Measurements from ENCODE around the gene MSI2.

The MSI2 gene

DNA sequence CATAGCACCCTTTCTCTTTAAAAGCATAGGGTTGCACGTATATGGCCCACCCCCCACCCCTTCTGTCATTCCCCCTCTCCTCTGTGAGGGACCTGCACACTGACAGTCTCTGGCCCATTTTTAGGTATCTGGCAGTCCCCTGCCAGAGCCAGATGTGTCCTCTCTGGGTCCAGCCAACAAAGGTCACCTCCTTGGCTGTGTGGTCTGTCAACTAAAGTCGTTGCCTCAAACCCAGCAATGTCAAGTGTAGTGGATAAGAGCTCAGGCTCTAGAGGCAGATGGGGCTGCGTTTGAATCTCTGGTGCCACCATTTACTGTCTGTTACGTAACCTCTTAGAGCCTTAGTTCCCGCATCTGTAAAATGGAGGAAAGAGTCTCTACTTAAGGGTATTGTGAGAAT is 211.5 kb downstream of the MSI2 start:
- no peaks in the 10 kb centered on the region for H3K9me3 ChIP-seq (ENCODE audit: control insufficient read depth, insufficient read depth, low read length)
- no CpG with 5 or more reads among the region's 5 CpGs for WGBS (ENCODE audit: insufficient coverage, insufficient read length)
- no peak for DNase-seq (ENCODE audit: low read depth, low spot score)
- no peak overlapping the region for H3K27ac ChIP-seq (ENCODE audit: low read length)
- no peak overlapping the region for H3K4me3 ChIP-seq (ENCODE audit: low read length)
- no peaks in the 10 kb centered on the region; the same call in 1 of the 2 replicates for H3K36me3 ChIP-seq (ENCODE audit: control insufficient read depth, insufficient read depth, low read length)
- H3K4me1 ChIP-seq (ENCODE audit: control insufficient read depth, insufficient read depth, low read length) = peaks cover 25% of the 10 kb centered on the region
- no peaks in the 10 kb centered on the region for H3K27me3 ChIP-seq (ENCODE audit: control insufficient read depth, insufficient read depth, low read length)

DNA sequence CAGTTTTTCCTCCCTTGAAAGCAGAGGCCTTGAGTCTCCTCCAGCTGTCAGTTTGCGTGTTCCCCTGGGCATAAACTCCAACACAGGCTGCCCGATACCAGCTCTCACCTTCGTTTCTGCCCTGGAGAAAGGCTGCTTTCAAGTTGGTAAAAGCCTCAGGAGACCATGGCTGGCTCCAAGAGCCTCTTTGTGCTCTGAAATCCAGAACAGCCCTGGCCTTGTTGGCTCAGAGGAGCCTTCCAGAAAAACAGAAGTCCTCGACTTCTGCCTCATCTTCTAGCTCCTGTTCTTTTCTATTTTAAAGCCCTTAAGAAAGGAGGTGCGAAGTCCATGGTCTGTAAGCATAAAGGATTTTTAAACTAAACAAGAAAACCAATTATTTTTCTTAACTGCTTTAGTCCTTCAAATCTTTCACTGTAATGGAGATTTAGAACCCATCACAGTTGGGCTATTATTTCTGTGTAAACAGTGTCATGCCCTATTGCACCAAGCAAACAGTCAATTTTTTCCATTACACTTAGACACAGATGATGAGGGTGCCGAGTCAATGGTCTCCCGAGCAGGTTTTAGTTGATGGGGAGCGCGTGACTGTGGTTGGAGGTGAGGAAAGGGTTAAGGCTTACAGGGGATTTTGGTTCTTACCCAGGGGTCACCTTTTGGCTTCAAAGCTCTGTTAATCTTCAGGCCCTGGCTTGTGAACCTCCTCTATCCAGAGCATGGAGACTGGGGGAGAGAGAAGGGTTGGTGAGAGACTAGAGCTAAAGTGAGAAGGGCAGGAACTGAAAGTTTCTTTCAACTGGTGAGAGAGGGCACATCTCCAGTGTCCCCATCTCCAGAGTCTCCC is 212.8 kb downstream of the MSI2 start:
- Histone ChIP-seq H3K27ac (ENCODE audit: low read length) (no peak overlapping the region), H3K27me3 (ENCODE audit: control insufficient read depth, insufficient read depth, low read length) (no peaks in the 10 kb centered on the region), H3K36me3 (ENCODE audit: control insufficient read depth, insufficient read depth, low read length) (no peaks in the 10 kb centered on the region; the same call in 1 of the 2 replicates), H3K9me3 (ENCODE audit: control insufficient read depth, insufficient read depth, low read length) (no peaks in the 10 kb centered on the region), H3K4me1 (ENCODE audit: control insufficient read depth, insufficient read depth, low read length) (peaks cover 23% of the 10 kb centered on the region), H3K4me3 (ENCODE audit: low read length) (no peak overlapping the region)
- no peak for DNase-seq (ENCODE audit: low read depth, low spot score)
- no CpG with 5 or more reads among the region's 9 CpGs for WGBS (ENCODE audit: insufficient coverage, insufficient read length)

DNA sequence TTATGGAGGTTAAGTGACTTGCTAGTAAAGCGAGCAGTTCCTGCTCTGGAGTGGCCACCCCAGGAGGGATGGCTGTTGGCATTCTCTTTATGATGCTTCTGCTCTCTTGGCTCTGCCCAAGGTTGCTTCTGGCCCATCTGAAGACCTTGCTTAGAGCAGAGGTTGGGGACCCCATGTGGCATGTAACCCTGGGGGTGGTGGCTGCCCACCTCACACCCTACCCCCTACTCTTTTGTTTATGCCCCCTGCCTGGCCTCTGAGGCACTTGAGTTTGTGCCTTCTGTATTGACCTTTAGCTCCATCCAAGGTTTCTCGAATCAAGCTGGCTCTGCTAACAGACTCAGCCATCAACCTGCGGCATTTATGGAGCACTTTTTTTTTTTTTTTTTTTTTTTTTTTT is 214.6 kb downstream of the MSI2 start:
- WGBS (ENCODE audit: insufficient coverage, insufficient read length) = no CpG with 5 or more reads among the region's 3 CpGs
- Histone ChIP-seq H3K4me3 (ENCODE audit: low read length) (no peak overlapping the region), H3K27me3 (ENCODE audit: control insufficient read depth, insufficient read depth, low read length) (no peaks in the 10 kb centered on the region), H3K9me3 (ENCODE audit: control insufficient read depth, insufficient read depth, low read length) (no peaks in the 10 kb centered on the region), H3K4me1 (ENCODE audit: control insufficient read depth, insufficient read depth, low read length) (peaks cover 18% of the 10 kb centered on the region), H3K36me3 (ENCODE audit: control insufficient read depth, insufficient read depth, low read length) (no peaks in the 10 kb centered on the region), H3K27ac (ENCODE audit: low read length) (no peak overlapping the region)
- DNase-seq (ENCODE audit: low read depth, low spot score) = no peak

DNA sequence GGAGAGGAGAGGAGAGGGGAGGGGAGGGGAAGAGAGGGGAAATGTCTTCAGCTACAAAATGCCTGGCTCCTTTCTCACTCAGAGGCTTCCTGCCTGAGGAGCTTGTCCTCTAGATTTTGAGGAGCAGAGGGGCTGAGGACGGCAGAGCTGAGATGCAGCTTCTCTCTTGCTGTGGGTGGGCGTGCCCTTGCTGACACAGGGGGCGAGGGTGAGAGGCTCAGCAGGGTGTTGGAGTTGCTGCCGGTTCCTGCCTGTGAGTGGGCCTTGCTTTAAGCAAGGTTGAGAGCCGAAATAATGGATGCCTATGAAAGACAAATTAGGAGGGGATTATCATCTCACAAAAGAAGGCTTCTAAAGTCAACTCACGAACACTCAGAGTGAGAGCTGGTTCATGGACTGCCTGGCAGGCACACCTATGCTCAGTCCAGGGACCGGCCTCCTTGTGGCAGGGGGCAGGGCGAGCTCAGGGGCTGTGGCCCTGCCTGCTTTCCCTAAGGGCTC is 215.6 kb downstream of the MSI2 start:
- Histone ChIP-seq H3K27me3 (ENCODE audit: control insufficient read depth, insufficient read depth, low read length) (no peaks in the 10 kb centered on the region), H3K9me3 (ENCODE audit: control insufficient read depth, insufficient read depth, low read length) (no peaks in the 10 kb centered on the region), H3K4me3 (ENCODE audit: low read length) (no peak overlapping the region), H3K4me1 (ENCODE audit: control insufficient read depth, insufficient read depth, low read length) (peaks cover 20% of the 10 kb centered on the region), H3K36me3 (ENCODE audit: control insufficient read depth, insufficient read depth, low read length) (no peaks in the 10 kb centered on the region), H3K27ac (ENCODE audit: low read length) (no peak overlapping the region)
- WGBS (ENCODE audit: insufficient coverage, insufficient read length) = no CpG with 5 or more reads among the region's 8 CpGs
- no peak for DNase-seq (ENCODE audit: low read depth, low spot score)

DNA sequence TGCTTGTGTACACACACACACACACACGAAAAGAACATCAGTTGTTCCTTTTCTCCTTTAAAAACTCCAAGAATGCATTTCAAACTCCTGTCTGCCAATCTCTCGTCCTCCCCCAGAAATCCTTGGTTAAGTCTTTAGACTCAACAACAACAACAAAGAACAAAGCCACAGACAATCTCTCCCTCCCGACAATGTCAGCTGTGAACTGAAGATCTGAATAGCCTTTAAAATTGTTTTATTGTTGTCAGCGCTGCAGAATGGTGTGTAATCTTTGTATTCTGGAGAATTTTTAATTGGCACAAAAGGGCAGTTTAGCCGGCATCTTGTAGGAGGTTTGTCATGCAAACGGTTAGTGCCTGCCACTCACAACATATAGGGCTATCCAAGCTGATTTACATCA is 219.5 kb downstream of the MSI2 start:
- DNase-seq (ENCODE audit: low read depth, low spot score) = no peak
- H3K36me3 ChIP-seq (ENCODE audit: control insufficient read depth, insufficient read depth, low read length) = no peaks in the 10 kb centered on the region
- no peaks in the 10 kb centered on the region for H3K27me3 ChIP-seq (ENCODE audit: control insufficient read depth, insufficient read depth, low read length)
- H3K9me3 ChIP-seq (ENCODE audit: control insufficient read depth, insufficient read depth, low read length) = no peaks in the 10 kb centered on the region
- no peak overlapping the region for H3K4me3 ChIP-seq (ENCODE audit: low read length)
- no CpG with 5 or more reads among the region's 6 CpGs for WGBS (ENCODE audit: insufficient coverage, insufficient read length)
- H3K27ac ChIP-seq (ENCODE audit: low read length) = no peak overlapping the region
- H3K4me1 ChIP-seq (ENCODE audit: control insufficient read depth, insufficient read depth, low read length) = peaks cover 19% of the 10 kb centered on the region

DNA sequence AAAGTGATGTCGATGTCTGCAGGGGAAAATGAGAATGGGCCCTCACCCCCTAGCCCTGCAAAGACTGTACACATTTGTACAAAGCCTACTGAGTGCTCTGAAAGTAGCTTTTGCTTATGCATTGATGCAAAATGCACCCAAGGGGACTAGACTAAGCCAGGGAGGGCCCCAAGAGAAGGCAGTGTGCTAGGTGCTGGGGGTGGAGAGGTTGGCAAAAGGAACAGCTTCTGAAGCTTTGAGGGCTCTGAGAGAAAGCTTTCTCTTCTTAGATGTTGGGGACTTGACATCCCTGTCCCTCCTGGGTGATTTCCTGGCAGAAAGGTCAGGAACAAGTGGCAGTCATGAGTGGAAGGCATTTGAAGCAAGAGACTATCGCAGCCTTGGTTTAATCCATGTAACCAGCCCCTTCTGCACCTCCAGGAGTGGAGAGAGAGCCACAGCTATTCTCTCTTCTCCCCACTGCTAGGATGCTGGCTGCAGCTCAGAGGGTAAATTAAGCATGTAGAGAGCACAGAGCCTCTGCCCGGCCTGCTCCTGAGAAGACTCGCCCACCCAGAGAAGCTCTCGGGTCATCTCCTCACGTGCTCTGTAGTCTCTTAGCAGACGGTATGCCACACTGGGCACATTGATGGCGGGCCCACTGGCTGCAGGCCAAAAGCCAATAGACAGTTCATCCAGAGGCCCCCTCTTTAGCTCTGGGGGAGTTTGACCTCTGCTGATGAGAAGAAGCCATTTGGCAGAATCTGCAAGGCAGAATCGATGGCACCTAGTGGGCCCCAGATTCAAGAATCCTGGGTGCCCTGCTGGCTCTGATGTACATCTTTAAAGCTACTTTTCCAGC is 221.4 kb downstream of the MSI2 start:
- no peaks in the 10 kb centered on the region for H3K9me3 ChIP-seq (ENCODE audit: control insufficient read depth, insufficient read depth, low read length)
- no peaks in the 10 kb centered on the region for H3K27me3 ChIP-seq (ENCODE audit: control insufficient read depth, insufficient read depth, low read length)
- H3K27ac ChIP-seq (ENCODE audit: low read length) = no peak overlapping the region
- H3K4me3 ChIP-seq (ENCODE audit: low read length) = no peak overlapping the region
- H3K4me1 ChIP-seq (ENCODE audit: control insufficient read depth, insufficient read depth, low read length) = peaks cover 6% of the 10 kb centered on the region
- H3K36me3 ChIP-seq (ENCODE audit: control insufficient read depth, insufficient read depth, low read length) = no peaks in the 10 kb centered on the region
- no CpG with 5 or more reads among the region's 9 CpGs for WGBS (ENCODE audit: insufficient coverage, insufficient read length)
- DNase-seq (ENCODE audit: low read depth, low spot score) = no peak

DNA sequence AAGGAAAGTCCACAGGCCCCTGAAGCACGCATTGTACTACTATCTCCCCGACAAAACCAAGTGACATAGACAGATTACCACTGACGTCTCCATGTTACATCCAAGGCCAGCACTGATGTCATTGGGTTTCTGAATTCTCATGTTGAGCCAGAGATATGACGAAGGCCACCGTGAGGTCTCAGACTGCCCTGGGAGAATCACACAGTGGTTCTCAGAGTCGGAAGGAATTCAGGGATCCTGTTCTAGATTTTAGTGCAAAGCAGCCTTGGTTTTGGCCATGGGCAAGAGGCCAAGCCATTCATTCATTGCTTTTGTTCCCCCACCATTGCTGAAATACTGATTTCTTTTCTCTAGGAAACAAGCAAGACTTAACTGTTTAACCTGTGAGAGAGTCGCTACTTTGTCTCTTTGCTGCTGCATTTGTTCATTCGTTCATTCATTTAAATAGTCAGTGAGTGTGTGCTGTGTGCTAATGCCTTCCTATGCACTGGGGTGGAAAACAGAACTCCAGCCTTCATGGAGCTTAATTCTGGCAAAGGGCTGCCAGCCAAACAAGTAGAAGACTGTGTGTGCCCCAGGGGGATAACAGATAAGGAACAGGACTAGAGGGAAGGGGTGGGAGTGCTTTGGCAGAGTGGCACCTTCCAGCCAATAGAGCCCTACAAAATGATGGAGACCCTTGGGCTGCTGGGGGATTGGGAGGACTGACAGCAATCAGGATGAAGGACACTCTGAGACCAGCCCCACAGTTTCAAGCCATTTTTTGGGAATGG is 222.3 kb downstream of the MSI2 start:
- WGBS (ENCODE audit: insufficient coverage, insufficient read length) = no CpG with 5 or more reads among the region's 8 CpGs
- H3K36me3 ChIP-seq (ENCODE audit: control insufficient read depth, insufficient read depth, low read length) = no peaks in the 10 kb centered on the region
- peaks cover 4% of the 10 kb centered on the region for H3K4me1 ChIP-seq (ENCODE audit: control insufficient read depth, insufficient read depth, low read length)
- no peaks in the 10 kb centered on the region for H3K9me3 ChIP-seq (ENCODE audit: control insufficient read depth, insufficient read depth, low read length)
- H3K27me3 ChIP-seq (ENCODE audit: control insufficient read depth, insufficient read depth, low read length) = no peaks in the 10 kb centered on the region
- DNase-seq (ENCODE audit: low read depth, low spot score) = no peak
- no peak overlapping the region for H3K4me3 ChIP-seq (ENCODE audit: low read length)
- no peak overlapping the region for H3K27ac ChIP-seq (ENCODE audit: low read length)

DNA sequence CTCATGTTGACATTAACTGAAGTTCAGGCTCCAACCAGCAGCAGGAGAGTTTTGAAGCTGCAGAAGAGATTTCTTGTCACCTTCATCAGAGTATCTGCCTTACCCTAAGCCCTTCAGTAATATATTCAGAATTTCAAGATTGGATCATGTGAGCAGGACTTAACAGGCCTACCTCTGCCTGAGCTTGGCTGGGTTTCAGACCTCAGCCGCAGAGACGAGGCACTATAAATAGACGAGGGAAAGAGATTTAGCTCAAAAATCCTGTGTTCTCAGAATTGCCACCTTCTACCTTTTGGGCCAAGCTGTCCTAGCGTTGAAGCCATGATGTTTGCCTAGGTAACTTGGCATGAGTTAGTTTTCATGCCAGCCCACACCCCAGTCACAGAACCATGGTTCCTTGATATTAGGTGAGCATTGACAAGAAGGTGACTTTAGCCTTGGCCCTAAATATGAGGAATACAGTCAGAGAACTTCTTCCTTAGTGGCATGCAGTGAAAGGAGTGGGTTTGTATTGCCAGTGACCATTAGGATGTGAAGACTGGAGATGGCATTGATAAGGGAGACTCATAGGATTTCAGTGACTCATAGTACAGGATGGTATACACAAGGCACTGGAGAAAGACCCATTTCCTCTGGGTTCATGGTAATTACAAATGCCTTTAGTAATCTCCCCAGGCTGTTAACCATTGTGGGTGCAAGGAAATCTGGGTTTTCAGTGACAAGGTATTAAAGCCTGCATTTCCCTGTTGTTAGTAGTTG is 224.3 kb downstream of the MSI2 start:
- H3K4me3 ChIP-seq (ENCODE audit: low read length) = no peak overlapping the region
- no CpG with 5 or more reads among the region's 4 CpGs for WGBS (ENCODE audit: insufficient coverage, insufficient read length)
- H3K27ac ChIP-seq (ENCODE audit: low read length) = no peak overlapping the region
- H3K4me1 ChIP-seq (ENCODE audit: control insufficient read depth, insufficient read depth, low read length) = peaks cover 4% of the 10 kb centered on the region
- no peaks in the 10 kb centered on the region for H3K27me3 ChIP-seq (ENCODE audit: control insufficient read depth, insufficient read depth, low read length)
- no peak for DNase-seq (ENCODE audit: low read depth, low spot score)
- H3K36me3 ChIP-seq (ENCODE audit: control insufficient read depth, insufficient read depth, low read length) = no peaks in the 10 kb centered on the region
- H3K9me3 ChIP-seq (ENCODE audit: control insufficient read depth, insufficient read depth, low read length) = no peaks in the 10 kb centered on the region

DNA sequence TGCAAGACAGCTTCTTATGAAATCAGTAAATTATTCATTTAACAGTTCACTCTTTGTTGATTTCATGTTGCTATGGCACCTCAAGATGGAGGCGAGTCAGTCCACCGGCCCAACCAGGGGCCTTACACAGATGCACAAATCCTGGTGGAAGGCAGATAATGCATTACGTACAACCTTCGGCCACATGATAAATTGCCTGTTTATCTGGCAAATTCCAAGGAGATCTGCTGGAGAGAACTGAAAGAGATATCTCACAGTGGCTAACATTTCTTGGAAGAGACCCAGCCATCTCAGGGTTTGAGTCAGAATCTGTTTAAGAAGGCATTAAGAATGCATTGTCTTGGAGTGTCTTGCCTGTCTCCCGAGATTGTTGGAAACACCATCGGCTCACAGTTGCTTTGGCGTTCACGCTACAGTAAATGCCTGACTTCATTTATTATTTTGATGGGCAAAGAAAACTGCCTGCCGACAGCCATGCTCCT is 225.6 kb downstream of the MSI2 start:
- no peaks in the 10 kb centered on the region for H3K9me3 ChIP-seq (ENCODE audit: control insufficient read depth, insufficient read depth, low read length)
- no CpG with 5 or more reads among the region's 9 CpGs for WGBS (ENCODE audit: insufficient coverage, insufficient read length)
- H3K27me3 ChIP-seq (ENCODE audit: control insufficient read depth, insufficient read depth, low read length) = no peaks in the 10 kb centered on the region
- H3K27ac ChIP-seq (ENCODE audit: low read length) = no peak overlapping the region
- H3K36me3 ChIP-seq (ENCODE audit: control insufficient read depth, insufficient read depth, low read length) = no peaks in the 10 kb centered on the region
- no peak overlapping the region for H3K4me3 ChIP-seq (ENCODE audit: low read length)
- no peak for DNase-seq (ENCODE audit: low read depth, low spot score)
- H3K4me1 ChIP-seq (ENCODE audit: control insufficient read depth, insufficient read depth, low read length) = peaks cover 2% of the 10 kb centered on the region; the same call in 1 of the 2 replicates
